Tibial artery (tissue), 4 donors: ENCODE results near the gene ENOSF1.

Source experiments
- DNase-seq, 2 donors: peaks; one replicate each; pipeline ENCODE4 v3.0.0-alpha.2; 2019
- H3K27ac ChIP-seq, 2 donors: fragments of 200-600 bp; sonication (generic) in 1 of 2; 1 replicate in 1 of 2; 2 replicates in 1 of 2; pipeline ENCODE4 v1.5.1; 2018 to 2019; ENCODE audit warnings: mild to moderate bottlenecking in 1 of 2
- H3K27me3 ChIP-seq, 2 donors: fragments of 200-600 bp; sonication (generic) in 1 of 2; one replicate each; pipeline versions ENCODE4 v1.5.1 to v1.6.0; 2016 to 2019
- H3K36me3 ChIP-seq, 3 donors: fragments of 200-600 bp; sonication (generic) in 2 of 3; one replicate each; pipeline ENCODE4 v1.5.1; 2016 to 2019; ENCODE audit warnings: mild to moderate bottlenecking in 2 of 3
- H3K4me1 ChIP-seq, 4 donors: fragments of 200-600 bp; sonication (generic) in 2 of 4; 1 replicate in 3 of 4; 2 replicates in 1 of 4; pipeline ENCODE4 v1.5.1; 2016 to 2019
- H3K4me3 ChIP-seq, 2 donors: fragments of 200-600 bp; sonication (generic) in 1 of 2; 1 replicate in 1 of 2; 2 replicates in 1 of 2; pipeline ENCODE4 v1.5.1; 2018 to 2019; ENCODE audit warnings: mild to moderate bottlenecking in 2 of 2
- H3K9me3 ChIP-seq, 3 donors: fragments of 200-600 bp; sonication (generic) in 1 of 3; one replicate each; pipeline ENCODE4 v1.5.1; 2016 to 2019
- intact Hi-C: fragments of 100-400 bp; cut with DNase I; formaldehyde crosslinking; loops from one replicate; pipeline ENCODE4 v1.15.0; 2023; ENCODE audit warnings: low total_unique reads
- TF ChIP-seq, protein P1 (sequence below), 2 experiments: fragments of 200-600 bp in 1 of 2; fragments of 450-650 bp in 1 of 2; IDR thresholded peaks; one replicate each; pipeline ENCODE4 v1.5.1; 2017 to 2019; ENCODE audit warnings: antibody characterized with exemption in 2 of 2, mild to moderate bottlenecking in 1 of 2, moderate library complexity in 1 of 2

ENOSF1 gene

DNA sequence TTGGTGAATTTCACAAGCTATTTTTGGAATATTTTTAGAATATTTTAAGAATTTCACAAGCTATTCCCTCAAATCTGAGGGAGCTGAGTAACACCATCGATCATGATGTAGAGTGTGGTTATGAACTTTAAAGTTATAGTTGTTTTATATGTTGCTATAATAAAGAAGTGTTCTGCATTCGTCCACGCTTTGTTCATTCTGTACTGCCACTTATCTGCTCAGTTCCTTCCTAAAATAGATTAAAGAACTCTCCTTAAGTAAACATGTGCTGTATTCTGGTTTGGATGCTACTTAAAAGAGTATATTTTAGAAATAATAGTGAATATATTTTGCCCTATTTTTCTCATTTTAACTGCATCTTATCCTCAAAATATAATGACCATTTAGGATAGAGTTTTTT is 39.1 kb downstream of the ENOSF1 start:
- Histone ChIP-seq H3K36me3 (peaks cover 15 to 90% (median 46%) of the 10 kb centered on the region in 3 donors), H3K4me1 (no peaks in the 10 kb centered on the region), H3K9me3 (no peaks in the 10 kb centered on the region), H3K27ac (no peak overlapping the region), H3K27me3 (no peaks in the 10 kb centered on the region), H3K4me3 (no peak overlapping the region)
- intact Hi-C loops = no loop called here
- TF ChIP-seq, protein P1, sequence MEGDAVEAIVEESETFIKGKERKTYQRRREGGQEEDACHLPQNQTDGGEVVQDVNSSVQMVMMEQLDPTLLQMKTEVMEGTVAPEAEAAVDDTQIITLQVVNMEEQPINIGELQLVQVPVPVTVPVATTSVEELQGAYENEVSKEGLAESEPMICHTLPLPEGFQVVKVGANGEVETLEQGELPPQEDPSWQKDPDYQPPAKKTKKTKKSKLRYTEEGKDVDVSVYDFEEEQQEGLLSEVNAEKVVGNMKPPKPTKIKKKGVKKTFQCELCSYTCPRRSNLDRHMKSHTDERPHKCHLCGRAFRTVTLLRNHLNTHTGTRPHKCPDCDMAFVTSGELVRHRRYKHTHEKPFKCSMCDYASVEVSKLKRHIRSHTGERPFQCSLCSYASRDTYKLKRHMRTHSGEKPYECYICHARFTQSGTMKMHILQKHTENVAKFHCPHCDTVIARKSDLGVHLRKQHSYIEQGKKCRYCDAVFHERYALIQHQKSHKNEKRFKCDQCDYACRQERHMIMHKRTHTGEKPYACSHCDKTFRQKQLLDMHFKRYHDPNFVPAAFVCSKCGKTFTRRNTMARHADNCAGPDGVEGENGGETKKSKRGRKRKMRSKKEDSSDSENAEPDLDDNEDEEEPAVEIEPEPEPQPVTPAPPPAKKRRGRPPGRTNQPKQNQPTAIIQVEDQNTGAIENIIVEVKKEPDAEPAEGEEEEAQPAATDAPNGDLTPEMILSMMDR (IDR thresholded peaks at IDR 0.05) = no peak
- DNase-seq = no peak

DNA sequence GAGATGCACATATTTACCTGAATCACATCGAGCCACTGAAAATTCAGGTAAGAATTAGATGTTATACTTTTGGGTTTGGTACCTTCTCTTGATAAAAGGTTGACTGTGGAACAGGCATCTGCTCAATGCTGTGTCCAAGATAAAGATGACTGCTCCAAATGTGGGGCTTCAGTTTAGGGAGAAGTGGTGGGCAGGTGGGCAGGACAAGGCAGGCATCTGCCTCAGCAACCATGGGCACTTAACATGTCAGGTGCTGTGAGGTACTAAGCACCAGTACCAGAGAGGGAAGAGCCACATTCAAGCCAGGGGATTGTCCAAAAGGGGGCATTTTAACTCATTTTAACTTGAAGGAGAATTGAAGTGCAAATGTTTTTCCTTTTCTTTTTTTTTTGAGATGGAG is 41.0 kb downstream of the ENOSF1 start:
- H3K4me3 ChIP-seq = no peak overlapping the region
- no peak for DNase-seq
- H3K27me3 ChIP-seq = no peaks in the 10 kb centered on the region
- H3K27ac ChIP-seq = no peak overlapping the region
- TF ChIP-seq, protein P1 (IDR thresholded peaks at IDR 0.05) = no peak
- H3K36me3 ChIP-seq = peaks cover 15 to 71% (median 29%) of the 10 kb centered on the region in 3 donors
- no peaks in the 10 kb centered on the region for H3K4me1 ChIP-seq
- intact Hi-C loops = no loop called here
- no peaks in the 10 kb centered on the region for H3K9me3 ChIP-seq

DNA sequence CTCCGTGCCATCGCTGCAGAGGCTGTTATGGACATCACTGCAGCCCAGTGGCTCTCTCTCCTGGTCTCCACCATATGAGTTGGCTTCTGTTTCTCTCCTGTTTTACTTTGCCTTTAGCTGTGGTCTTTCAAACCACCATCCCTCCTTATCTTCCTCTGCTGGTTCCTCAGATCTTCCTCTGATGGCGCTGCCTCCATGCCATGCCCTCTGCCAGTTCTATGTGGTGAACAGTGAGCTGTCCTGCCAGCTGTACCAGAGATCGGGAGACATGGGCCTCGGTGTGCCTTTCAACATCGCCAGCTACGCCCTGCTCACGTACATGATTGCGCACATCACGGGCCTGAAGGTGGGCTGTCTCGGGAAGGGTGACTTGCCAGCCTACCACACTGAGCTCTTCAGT is 41.9 kb downstream of the ENOSF1 start:
- TF ChIP-seq, protein P1 (IDR thresholded peaks at IDR 0.05) = no peak
- no peak overlapping the region for H3K27ac ChIP-seq
- H3K4me3 ChIP-seq = no peak overlapping the region
- DNase-seq = no peak
- H3K4me1 ChIP-seq = no peaks in the 10 kb centered on the region
- no peaks in the 10 kb centered on the region for H3K27me3 ChIP-seq
- H3K9me3 ChIP-seq = no peaks in the 10 kb centered on the region
- intact Hi-C loops = no loop called here
- H3K36me3 ChIP-seq = peaks cover 15 to 62% (median 25%) of the 10 kb centered on the region in 3 donors

DNA sequence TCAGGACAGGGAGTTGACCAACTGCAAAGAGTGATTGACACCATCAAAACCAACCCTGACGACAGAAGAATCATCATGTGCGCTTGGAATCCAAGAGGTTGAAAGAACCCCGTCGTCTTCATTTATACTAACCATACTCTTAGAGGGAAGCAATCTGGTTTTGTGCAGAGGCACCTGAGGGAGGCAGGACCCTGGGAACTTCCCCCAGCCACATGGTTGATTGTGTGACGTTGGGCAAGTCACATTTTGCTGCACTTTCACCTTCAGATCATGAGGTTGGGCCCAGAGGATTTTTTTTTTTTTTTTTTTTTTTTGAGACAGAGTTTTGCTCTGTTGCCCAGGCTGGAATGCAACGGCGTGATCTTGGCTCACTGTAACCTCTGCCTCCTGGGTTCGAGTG is 43.4 kb downstream of the ENOSF1 start:
- Histone ChIP-seq H3K4me1 (no peaks in the 10 kb centered on the region), H3K27me3 (no peaks in the 10 kb centered on the region), H3K4me3 (no peak overlapping the region), H3K27ac (no peak overlapping the region), H3K36me3 (peaks cover 9 to 48% (median 25%) of the 10 kb centered on the region in 3 donors), H3K9me3 (no peaks in the 10 kb centered on the region)
- TF ChIP-seq, protein P1 (IDR thresholded peaks at IDR 0.05) = no peak
- intact Hi-C loops = no loop called here
- DNase-seq = no peak

DNA sequence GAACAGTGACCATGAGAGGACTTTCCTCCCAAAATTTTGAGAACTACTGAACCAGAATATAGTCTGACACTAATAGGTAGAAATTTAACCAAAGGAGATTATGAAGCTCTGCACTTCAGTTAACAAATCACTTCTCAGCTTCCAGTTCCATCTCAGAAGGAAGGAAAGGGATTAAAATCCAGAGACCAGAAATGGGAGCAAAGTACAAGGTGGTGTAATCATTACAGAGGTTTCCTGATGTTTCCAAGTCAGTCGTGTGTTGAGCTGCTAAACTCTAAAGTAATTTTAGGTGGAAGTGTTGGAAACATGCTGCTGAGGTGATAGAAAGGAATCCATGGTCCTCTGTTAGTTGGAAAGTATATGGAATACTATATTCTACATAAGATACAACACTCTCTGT is 44.2 kb downstream of the ENOSF1 start:
- Histone ChIP-seq H3K9me3 (no peaks in the 10 kb centered on the region), H3K27ac (no peak overlapping the region), H3K4me3 (no peak overlapping the region), H3K27me3 (no peaks in the 10 kb centered on the region), H3K4me1 (no peaks in the 10 kb centered on the region), H3K36me3 (peaks cover 4 to 41% (median 25%) of the 10 kb centered on the region in 3 donors)
- intact Hi-C loops = no loop called here
- TF ChIP-seq, protein P1 (IDR thresholded peaks at IDR 0.05) = no peak
- DNase-seq = no peak

DNA sequence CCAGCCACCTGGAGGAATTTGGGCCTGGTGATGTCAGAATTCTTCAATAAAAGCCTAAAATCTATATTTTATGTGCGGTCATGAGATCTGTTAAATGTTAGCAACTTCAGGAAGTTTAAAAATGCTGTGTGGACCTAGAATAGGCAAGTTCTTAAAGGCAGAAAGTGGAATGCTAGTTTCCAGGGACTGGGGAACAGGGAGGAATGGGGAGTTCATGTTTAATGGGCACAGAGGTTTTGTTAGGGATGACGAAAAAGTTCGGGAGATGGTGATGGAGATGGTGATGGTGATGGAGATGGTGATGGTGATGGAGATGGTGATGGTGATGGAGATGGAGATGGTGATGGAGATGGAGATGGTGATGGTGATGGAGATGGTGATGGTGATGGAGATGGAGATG is 45.8 kb downstream of the ENOSF1 start:
- Histone ChIP-seq H3K4me1 (no peaks in the 10 kb centered on the region), H3K9me3 (no peaks in the 10 kb centered on the region), H3K27ac (no peak overlapping the region), H3K27me3 (no peaks in the 10 kb centered on the region), H3K4me3 (no peak overlapping the region), H3K36me3 (peaks cover 0 to 25% (median 15%) of the 10 kb centered on the region in 3 donors)
- TF ChIP-seq, protein P1 (IDR thresholded peaks at IDR 0.05) = no peak
- intact Hi-C loops = no loop called here
- DNase-seq = no peak
